ENCODE measurements around the gene ITGA3. TPM values are rescaled to one million over a fixed set of nuclear protein-coding genes. Genes with fewer than 3 reads are reported as not detected.

The ITGA3 gene
- total RNA-seq, 4 donors from 2014 or later: 145 to 246 (median 172) TPM

- H3K4me1 ChIP-seq: peaks cover 19 to 33% of the 10 kb centered on the region in 2 donors
- no peaks in the 10 kb centered on the region for H3K27me3 ChIP-seq
- no peaks in the 10 kb centered on the region for H3K9me3 ChIP-seq
- H3K27ac ChIP-seq: no peak overlapping the region
- H3K4me3 ChIP-seq (replicated peaks in 1 of 3): no peak overlapping the region
- 100% methylated on average over 2 of the region's 2 CpGs for WGBS, 2 donors
- intact Hi-C loops (cut with DNase I): no loop called here
- DNase-seq: no peak
- peaks cover 32 to 33% of the 10 kb centered on the region in 2 donors for H3K36me3 ChIP-seq
- TF ChIP-seq POLR2A (IDR thresholded peaks at IDR 0.05) (no peak), CTCF (IDR thresholded peaks at IDR 0.05) (no peak)
These were observed 11.1 kb downstream of the ITGA3 start for GRCh38 chr17:50066995-50067394.

GRCh38 chr17:50067996-50068395, 12.1 kb downstream of the ITGA3 start:
- no peak for DNase-seq
- no peaks in the 10 kb centered on the region for H3K9me3 ChIP-seq
- no peaks in the 10 kb centered on the region for H3K27me3 ChIP-seq
- H3K36me3 ChIP-seq: peaks cover 42 to 43% of the 10 kb centered on the region in 2 donors
- no peak overlapping the region for H3K4me3 ChIP-seq (replicated peaks in 1 of 3)
- intact Hi-C loops (cut with DNase I): no loop called here
- no peak overlapping the region for H3K27ac ChIP-seq
- TF ChIP-seq CTCF (IDR thresholded peaks at IDR 0.05): no peak
- TF ChIP-seq POLR2A (IDR thresholded peaks at IDR 0.05): no peak
- WGBS, 2 donors: 91 to 94% methylated on average over 13 of the region's 13 CpGs
- H3K4me1 ChIP-seq: peaks cover 9 to 23% of the 10 kb centered on the region in 2 donors

GRCh38 chr17:50070908-50071680, 15.2 kb downstream of the ITGA3 start:
- Histone ChIP-seq H3K4me1 (no peaks in the 10 kb centered on the region), H3K27ac (no peak overlapping the region), H3K9me3 (no peaks in the 10 kb centered on the region), H3K36me3 (peaks cover 66 to 70% of the 10 kb centered on the region in 2 donors), H3K27me3 (no peaks in the 10 kb centered on the region), H3K4me3 (replicated peaks in 1 of 3) (no peak overlapping the region)
- WGBS, 2 donors: 95% methylated on average over 16 of the region's 16 CpGs
- TF ChIP-seq CTCF (IDR thresholded peaks at IDR 0.05) (no peak), POLR2A (IDR thresholded peaks at IDR 0.05) (no peak)
- intact Hi-C loops (cut with DNase I): no loop called here
- no peak for DNase-seq

- intact Hi-C loops (cut with DNase I): no loop called here
- no peak for DNase-seq
- Histone ChIP-seq H3K36me3 (peaks cover 72 to 74% of the 10 kb centered on the region in 2 donors), H3K4me3 (replicated peaks in 1 of 3) (no peak overlapping the region), H3K27me3 (no peaks in the 10 kb centered on the region), H3K9me3 (no peaks in the 10 kb centered on the region), H3K27ac (no peak overlapping the region), H3K4me1 (no peaks in the 10 kb centered on the region)
- WGBS, 2 donors: 93 to 94% methylated on average over 6 of the region's 6 CpGs
- TF ChIP-seq POLR2A (IDR thresholded peaks at IDR 0.05) (no peak), CTCF (IDR thresholded peaks at IDR 0.05) (no peak)
These were observed 15.8 kb downstream of the ITGA3 start for GRCh38 chr17:50071692-50072091.

- H3K36me3 ChIP-seq: peaks cover 77 to 78% of the 10 kb centered on the region in 2 donors
- intact Hi-C loops (cut with DNase I): no loop called here
- H3K27ac ChIP-seq: no peak overlapping the region
- H3K4me1 ChIP-seq: no peaks in the 10 kb centered on the region
- no peak for DNase-seq
- 94 to 100% methylated on average over 3 of the region's 3 CpGs for WGBS, 2 donors
- no peaks in the 10 kb centered on the region for H3K9me3 ChIP-seq
- no peak overlapping the region for H3K4me3 ChIP-seq (replicated peaks in 1 of 3)
- H3K27me3 ChIP-seq: no peaks in the 10 kb centered on the region
- TF ChIP-seq POLR2A (IDR thresholded peaks at IDR 0.05) (no peak), CTCF (IDR thresholded peaks at IDR 0.05) (no peak)
These were observed 16.2 kb downstream of the ITGA3 start for GRCh38 chr17:50072130-50072529.

Measured in thyroid gland (tissue), 4 donors.